ES-I3 (cell line): ENCODE results near the gene CDC42BPA.
"Not testable (repeated sequence)": the region's sequence is repeated elsewhere in the genome, so short reads cannot be mapped to it uniquely, and the experiment has no call there.

Experiments
- H3K36me3 ChIP-seq: 2 replicates; pipeline ENCODE4 v1.6.1; 2013; ENCODE audit warnings: mild to moderate bottlenecking, low read length, control low read depth, moderate library complexity; ENCODE audit not compliant: insufficient read depth
- H3K4me1 ChIP-seq: 2 replicates; pipeline ENCODE4 v1.6.1; 2013; ENCODE audit warnings: mild to moderate bottlenecking, control low read depth, low read length; ENCODE audit not compliant: insufficient read depth
- H3K9ac ChIP-seq: 2 replicates; pipeline ENCODE4 v1.6.1; 2013; ENCODE audit warnings: low read depth, mild to moderate bottlenecking, low read length, moderate library complexity
- H3K9me3 ChIP-seq: 2 replicates; pipeline ENCODE4 v1.6.1; 2013; ENCODE audit warnings: mild to moderate bottlenecking, low read length, moderate library complexity; ENCODE audit not compliant: control insufficient read depth, insufficient read depth

The CDC42BPA gene

DNA sequence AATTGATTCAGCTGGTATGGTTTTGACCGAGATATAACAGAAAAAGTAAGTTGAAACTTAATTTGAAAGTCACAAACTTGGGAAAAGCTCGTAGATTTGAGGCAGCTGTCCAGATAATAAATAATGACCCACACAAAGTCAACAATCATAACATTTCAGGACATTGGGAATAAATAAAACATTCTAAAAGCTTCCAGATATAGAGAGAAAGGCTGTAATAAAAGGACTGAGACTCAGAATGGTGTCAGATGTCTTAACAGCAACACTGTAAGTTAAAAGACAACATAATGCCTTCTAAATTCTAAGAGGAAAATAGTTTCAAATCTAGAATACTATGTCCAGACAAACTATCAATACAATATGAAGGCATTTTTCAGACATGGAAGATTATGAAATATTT is 163.3 kb downstream of the CDC42BPA start:
- H3K36me3 ChIP-seq, result 0 out of 2 replicates have a peak, but pooled peaks cover 2% of the 10 kb centered on the region
- H3K9ac ChIP-seq, result no peak overlapping the region
- no peaks in the 10 kb centered on the region for H3K9me3 ChIP-seq
- no peaks in the 10 kb centered on the region for H3K4me1 ChIP-seq

DNA sequence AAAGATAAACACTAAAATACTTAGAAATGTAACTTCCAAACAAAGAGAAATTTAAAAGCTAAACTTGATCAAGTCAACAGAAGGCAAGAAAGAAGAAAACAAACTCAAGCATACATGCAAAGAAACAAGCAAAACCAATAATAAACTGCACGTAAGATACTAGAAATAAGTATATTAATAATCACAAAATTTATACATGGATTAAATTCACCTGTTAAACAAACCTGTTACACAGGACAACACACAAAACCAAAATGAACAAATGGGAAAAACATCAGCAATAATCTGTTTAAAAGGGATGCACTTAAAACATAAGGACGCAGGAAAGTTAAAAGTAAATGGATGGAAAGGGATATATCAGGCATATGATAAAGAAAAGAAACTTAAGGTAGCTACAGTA is 165.8 kb downstream of the CDC42BPA start:
- Histone ChIP-seq H3K9me3 (no peaks in the 10 kb centered on the region), H3K9ac (no peak overlapping the region), H3K4me1 (no peaks in the 10 kb centered on the region), H3K36me3 (no peaks in the 10 kb centered on the region)

DNA sequence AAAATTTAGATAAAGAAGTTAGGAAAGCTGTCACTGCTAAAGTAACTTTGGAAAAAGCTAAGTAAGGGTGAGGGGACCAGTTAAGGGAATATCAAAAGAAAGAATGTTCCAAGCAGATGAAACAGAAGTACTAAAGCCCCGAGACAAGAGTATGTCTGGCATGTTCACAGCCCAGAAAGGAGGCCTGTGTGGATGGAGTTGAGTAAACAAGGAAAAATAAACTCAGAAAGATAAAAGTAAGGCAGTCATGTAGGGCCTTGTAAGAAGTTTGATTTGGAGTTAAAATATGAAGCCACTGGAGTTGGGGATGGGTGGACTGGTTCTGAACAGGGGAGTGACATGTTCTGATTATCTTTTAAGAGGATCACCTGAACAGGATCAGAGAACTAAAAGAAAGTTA is 177.9 kb downstream of the CDC42BPA start:
- no peaks in the 10 kb centered on the region for H3K9me3 ChIP-seq
- H3K9ac ChIP-seq, result no peak overlapping the region
- 0 out of 2 replicates have a peak, but pooled peaks cover 5% of the 10 kb centered on the region for H3K36me3 ChIP-seq
- peaks cover 15% of the 10 kb centered on the region; the same call in 1 of the 2 replicates for H3K4me1 ChIP-seq

DNA sequence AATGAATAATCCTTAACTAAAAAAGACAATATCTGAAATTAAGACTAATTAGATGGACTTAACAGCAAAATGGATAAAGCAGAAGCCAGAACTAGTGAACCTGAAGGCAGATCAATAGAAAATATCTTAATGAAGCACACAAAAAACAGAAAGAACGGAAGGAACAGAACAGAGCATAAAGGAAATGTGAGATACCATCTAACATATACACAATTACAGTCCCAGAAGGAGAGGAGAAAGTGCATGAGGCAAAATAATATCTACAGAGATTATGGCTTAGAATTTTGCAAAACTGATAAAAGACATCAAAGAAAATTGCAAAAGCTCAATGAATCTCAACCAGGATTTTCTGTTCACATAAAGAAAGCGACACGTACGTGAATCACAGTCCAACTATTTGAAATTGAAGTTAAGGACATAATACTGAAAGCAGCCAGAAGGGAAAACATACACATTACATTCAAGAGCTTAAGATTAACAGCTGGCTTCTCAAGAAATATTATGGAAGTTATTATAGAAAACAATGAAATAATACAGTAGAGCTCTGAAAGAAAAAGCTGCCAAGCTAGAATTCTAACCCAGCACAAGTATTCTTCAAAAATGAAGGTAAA is 182.0 kb downstream of the CDC42BPA start:
- Histone ChIP-seq H3K9ac (no peak overlapping the region), H3K4me1 (peaks cover 15% of the 10 kb centered on the region; the same call in 1 of the 2 replicates), H3K36me3 (peaks cover 2% of the 10 kb centered on the region; the same call in 1 of the 2 replicates), H3K9me3 (no peaks in the 10 kb centered on the region)

DNA sequence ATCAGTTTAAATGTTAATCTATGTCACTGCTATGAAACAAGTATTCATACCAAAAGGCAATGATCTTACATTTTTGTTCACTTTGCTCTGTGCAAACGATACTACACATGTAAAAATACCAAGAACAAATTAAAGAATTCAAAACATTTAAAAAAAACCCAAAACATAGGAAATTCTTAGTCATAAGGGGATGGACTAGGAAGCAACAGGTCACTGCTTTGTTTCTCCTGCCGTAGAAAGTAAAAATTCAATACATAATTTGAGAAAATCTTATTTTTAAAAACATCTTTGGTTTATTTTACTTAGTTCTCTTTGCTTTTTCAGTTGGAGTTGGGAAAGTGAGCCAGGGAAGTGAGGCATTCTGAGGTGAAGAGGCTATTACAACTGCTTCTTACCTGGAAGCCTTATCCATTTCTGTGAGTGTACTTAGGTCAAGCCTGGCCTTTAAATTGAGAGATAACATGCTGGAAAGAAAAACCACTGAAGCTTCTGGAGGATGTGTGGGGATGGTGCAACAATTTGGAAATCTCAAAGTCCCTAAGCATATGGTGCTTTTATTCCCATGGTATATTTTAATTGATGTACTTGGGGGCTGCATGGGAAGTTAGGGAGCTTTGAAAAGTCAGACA is 183.5 kb downstream of the CDC42BPA start:
- peaks cover 8% of the 10 kb centered on the region; the same call in 1 of the 2 replicates for H3K4me1 ChIP-seq
- no peaks in the 10 kb centered on the region for H3K9me3 ChIP-seq
- peaks cover 2% of the 10 kb centered on the region; the same call in 1 of the 2 replicates for H3K36me3 ChIP-seq
- H3K9ac ChIP-seq, result no peak overlapping the region

DNA sequence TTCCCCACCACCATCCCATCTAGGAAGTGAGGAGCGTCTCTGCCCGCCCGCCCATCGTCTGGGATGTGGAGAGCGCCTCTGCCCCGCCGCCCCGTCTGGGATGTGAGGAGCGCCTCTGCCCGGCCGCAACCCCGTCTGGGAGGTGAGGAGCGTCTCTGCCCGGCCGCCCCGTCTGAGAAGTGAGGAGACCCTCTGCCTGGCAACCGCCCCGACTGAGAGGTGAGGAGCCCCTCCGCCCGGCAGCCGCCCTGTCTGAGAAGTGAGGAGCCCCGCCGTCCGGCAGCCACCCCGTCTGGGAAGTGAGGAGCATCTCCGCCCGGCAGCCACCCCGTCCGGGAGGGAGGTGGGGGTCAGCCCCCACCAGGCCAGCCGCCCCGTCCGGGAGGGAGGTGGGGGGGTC is 185.6 kb downstream of the CDC42BPA start:
- H3K36me3 ChIP-seq, H3K9me3 ChIP-seq: not testable (repeated sequence)

DNA sequence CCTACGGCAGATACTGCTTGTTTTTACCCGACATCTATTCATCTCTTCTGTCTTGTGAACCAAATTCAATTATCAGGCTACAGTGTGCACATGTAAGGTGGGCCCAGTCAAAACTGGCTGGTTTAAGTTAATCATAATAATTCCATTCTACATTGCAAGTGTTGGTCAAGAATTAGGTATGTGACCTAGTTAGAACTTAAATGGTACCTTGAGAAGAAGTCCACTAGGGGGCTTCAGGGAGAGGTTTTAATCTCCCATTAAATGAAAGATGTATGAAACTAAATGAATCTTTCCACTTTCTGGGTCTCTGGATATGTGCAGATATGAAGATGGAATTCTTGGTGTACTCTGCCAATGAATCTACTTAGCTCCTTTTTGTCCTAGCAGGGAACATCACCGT is 187.1 kb downstream of the CDC42BPA start:
- peaks cover 3% of the 10 kb centered on the region; the same call in 1 of the 2 replicates for H3K4me1 ChIP-seq
- H3K36me3 ChIP-seq, result peaks cover 2% of the 10 kb centered on the region; the same call in 1 of the 2 replicates
- H3K9me3 ChIP-seq, result no peaks in the 10 kb centered on the region
- no peak overlapping the region for H3K9ac ChIP-seq

More for the DNA sequence above, 185.6 kb downstream of the CDC42BPA start:
- not testable (repeated sequence) for H3K9ac ChIP-seq, H3K4me1 ChIP-seq

DNA sequence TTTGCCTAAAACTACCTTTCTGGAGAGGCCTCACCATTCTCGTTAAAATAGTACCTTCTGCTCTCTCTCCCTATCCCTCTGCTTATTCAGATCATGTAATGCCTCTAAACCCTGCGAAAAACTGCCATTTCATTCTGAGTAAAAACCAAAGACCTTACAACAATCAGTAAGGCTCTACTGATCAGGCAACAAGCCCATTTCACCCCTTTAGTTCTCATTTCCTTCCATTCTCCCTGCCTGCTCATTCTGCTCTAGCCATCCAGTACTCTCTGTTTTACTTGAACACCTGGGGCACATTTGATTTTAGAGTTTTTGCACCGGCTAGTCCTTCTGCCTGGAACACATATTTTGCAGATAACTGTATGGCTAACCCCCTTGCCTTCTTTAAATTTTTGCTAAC is 190.4 kb downstream of the CDC42BPA start:
- H3K4me1 ChIP-seq, result peaks cover 17% of the 10 kb centered on the region
- no peaks in the 10 kb centered on the region for H3K9me3 ChIP-seq
- H3K36me3 ChIP-seq, result no peaks in the 10 kb centered on the region; the same call in 1 of the 2 replicates
- H3K9ac ChIP-seq, result no peak overlapping the region

DNA sequence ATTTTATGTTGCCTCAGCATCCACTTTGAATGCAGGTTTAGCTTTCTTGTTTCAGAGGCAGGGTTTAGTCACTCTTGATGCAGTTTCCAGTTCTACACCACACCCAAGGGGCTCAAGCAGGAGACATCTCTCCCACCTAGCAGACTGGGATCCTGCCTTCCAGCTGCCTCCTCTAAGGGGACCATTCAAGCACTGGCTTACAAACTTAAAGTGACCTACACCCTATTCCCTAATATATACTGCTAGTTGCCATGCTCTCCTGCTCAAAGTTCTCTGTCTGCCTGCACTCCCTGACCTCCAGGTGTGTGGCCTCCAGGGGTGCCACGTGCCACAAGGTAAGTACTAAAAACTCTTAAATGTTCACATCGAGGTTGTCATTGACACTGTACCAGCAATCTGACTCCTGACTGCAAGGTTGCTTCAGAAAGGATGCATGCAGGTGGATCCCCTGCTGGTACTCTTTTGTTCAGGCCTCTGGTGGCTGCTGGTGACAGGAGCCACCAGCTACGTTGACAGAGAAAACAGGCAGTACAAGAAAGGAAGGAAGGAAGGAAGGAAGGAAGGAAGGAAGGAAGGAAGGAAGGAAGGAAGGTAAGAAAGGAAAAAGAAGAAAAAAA is 192.3 kb downstream of the CDC42BPA start:
- Histone ChIP-seq H3K9me3 (no peaks in the 10 kb centered on the region), H3K4me1 (peaks cover 17% of the 10 kb centered on the region), H3K9ac (no peak overlapping the region), H3K36me3 (no peaks in the 10 kb centered on the region; the same call in 1 of the 2 replicates)

DNA sequence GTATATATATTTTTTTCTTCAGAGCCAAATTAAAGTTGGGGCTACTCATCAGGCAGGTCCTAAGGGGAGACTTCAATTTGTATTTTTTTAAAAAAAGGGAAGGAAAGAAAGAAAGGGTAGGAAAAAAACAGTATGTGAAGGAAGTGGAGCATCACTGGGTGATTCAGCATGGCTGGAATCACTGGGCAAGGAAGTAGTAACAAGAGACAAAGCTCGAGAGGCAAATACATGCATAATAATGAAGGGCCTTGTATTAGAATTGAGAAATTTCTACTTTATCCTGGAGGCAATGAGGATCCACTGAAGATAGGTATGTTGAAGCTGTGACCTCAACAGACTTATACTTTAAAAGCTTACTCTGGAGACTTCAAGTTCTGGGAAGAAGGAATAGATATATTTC is 193.8 kb downstream of the CDC42BPA start:
- Histone ChIP-seq H3K9me3 (no peaks in the 10 kb centered on the region), H3K9ac (no peak overlapping the region), H3K4me1 (peaks cover 15% of the 10 kb centered on the region), H3K36me3 (no peaks in the 10 kb centered on the region)

DNA sequence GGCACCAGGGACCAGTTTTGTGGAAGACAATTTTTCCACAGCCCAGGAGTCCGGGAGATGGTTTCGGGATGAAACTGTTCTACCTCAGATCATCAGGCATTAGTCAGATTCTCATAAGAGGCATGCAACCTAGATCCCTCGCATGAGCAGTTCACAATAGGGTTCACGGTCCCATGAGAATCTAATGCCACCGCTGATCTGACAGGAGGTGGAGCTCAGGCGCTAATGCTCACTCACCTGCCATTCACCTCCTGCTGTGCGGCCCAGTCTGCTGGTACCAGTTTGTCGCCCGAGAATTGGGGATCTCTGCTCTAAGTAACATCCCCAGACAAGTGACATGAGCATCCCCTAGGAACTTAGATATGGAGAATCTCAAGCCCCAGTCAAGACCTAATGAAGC is 197.5 kb downstream of the CDC42BPA start:
- Histone ChIP-seq H3K9ac (no peak overlapping the region), H3K4me1 (peaks cover 11% of the 10 kb centered on the region), H3K36me3 (no peaks in the 10 kb centered on the region), H3K9me3 (no peaks in the 10 kb centered on the region)

DNA sequence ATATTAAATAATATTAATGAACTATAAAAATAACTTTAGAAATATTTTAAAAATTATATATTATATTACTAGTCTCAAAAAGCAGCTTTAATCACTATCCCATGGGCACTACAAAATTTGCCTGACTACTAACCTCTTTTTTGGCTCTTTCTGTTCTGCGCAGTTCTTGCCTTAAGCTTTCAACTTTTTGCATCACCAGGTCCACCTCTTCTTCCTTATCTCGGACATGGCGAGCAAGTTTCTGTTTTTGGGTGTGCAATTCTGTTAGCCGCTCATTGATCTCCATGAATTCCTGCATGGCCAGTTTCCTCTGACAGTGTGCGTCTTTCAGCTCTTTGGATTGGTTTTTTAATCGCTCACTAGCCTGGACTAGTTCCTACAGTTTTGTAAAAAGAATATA is 205.8 kb downstream of the CDC42BPA start:
- H3K9me3 ChIP-seq, result no peaks in the 10 kb centered on the region
- no peaks in the 10 kb centered on the region; the same call in 1 of the 2 replicates for H3K36me3 ChIP-seq
- no peaks in the 10 kb centered on the region for H3K4me1 ChIP-seq
- no peak overlapping the region for H3K9ac ChIP-seq

DNA sequence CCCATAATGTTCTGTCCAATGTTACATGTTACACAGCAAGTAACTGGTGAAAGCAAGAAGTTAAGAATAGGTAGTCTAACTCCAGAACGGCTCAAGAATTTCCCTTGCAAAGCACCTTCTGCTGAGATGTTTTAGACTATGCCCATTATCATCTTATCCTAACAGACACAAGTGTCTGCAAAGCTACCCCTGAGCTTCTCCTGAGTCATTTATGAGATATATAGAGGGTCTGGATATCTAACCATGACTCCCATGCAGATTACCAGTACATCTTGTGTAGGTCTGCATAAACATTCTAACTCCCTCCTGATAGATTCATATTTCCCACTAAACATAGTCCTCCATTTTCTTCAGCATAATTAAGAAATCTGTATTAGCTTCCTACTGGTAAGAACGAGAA is 206.5 kb downstream of the CDC42BPA start:
- H3K9ac ChIP-seq, result no peak overlapping the region
- no peaks in the 10 kb centered on the region for H3K9me3 ChIP-seq
- no peaks in the 10 kb centered on the region for H3K4me1 ChIP-seq
- H3K36me3 ChIP-seq, result no peaks in the 10 kb centered on the region; the same call in 1 of the 2 replicates

DNA sequence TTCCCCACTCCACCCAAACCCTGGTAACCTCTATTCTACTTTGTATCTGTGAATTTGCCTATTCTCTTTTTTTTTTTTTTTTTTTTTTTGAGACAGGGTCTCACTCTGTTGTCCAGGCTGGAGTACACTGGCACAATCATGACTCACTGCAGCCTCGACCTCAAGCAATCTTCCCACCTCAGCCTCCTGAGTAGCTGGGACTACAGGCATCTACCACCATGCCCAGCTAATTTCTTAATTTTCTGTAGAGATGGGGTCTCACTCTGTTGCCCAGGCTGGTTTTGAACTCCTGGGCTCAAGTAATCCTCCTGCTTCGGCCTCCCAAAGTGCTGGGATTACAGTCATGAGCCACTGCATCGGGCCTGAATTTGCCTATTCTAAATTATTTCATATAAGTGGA is 213.0 kb downstream of the CDC42BPA start:
- H3K36me3 ChIP-seq, H3K9me3 ChIP-seq, H3K9ac ChIP-seq, H3K4me1 ChIP-seq: not testable (repeated sequence)

DNA sequence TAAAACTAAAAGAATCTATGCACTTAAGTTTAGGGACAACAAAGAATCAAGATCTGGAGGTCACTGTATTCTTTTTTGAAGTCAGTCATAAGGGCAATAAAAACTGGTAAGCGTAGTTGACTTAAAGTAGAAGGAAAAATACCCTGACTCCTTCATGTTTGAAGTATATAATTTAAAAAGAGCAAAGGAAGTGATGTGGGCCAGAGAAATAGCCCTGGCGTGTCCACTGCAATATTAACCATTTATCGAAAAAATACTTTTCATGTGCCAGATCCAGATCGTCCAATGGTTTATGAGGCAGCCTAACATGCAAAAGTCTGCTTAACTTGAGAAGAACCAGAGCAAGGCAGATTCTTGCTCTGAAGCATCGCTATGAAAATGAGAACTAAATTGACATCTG is 216.2 kb downstream of the CDC42BPA start:
- Histone ChIP-seq H3K4me1 (no peaks in the 10 kb centered on the region), H3K9me3 (no peaks in the 10 kb centered on the region), H3K36me3 (no peaks in the 10 kb centered on the region; the same call in 1 of the 2 replicates), H3K9ac (no peak overlapping the region)
